IPS DF 19.7 (cell line): ENCODE measurements around the gene STK33.
A peak's percentile ranks its signal among the peaks of the same experiment; 100 is the strongest.

Experiments used
- DNase-seq: peaks from one replicate; pipeline ENCODE4 v3.0.0-alpha.2; 2013; ENCODE audit warnings: low read depth, low spot score

STK33 gene

DNA sequence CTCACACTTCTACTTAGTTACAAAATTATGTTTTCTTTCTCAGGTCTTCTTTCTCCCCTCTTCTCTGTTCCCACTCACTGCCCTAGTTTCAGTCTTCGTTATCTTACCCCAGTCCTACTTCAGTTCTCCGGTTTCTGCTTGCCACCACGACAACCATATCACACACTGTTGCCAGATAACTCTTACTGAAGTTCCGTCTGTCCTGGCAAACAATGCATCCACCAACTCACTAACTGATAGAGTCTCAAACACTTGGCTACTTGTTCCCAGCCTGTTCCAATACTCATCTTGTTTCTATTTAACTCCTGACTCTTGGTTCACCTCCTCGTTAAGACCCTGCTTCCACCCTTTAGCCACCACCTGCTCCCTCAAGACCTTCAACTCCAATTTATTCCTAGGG is 164.5 kb downstream of the STK33 start:
- no peak for DNase-seq

DNA sequence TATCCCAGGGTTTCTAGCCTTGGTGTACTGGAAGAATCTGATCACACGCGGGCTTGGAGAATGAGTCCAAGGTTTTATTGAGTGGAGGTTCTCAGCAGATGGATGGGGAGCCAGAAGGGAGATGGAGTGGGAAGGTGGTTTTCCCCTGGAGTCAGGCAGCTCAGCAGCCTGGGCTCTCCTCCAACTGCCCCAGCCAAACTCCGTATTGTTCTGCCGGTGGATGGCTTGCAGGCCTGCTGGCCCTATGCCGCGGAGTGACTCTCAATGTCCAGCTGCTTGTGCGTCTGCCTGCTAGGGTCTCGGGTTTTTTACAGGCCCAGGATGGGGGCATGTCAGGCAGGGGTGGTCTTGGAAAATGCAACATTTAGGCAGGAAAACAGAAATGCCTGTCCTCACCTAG is 168.0 kb downstream of the STK33 start:
- DNase-seq, result no peak

DNA sequence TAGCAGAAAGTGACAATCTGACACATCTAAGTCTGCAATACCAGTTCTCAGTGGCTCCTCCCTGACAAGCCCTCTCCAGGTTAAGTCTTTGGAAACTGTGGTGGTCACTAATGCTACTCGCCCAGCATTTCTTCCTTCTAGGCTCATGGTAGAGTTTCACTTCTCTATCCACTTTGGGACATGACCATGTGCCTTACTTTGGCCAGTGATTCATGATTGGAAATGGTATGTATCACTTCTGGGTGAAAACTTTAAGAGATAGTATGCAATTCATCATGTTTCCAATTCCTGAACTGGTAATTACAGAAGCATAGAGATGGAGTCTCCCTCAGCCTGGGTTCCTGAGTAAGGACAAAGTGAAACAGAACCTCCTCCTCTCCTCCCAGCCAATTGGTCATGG is 178.8 kb downstream of the STK33 start:
- no peak for DNase-seq

DNA sequence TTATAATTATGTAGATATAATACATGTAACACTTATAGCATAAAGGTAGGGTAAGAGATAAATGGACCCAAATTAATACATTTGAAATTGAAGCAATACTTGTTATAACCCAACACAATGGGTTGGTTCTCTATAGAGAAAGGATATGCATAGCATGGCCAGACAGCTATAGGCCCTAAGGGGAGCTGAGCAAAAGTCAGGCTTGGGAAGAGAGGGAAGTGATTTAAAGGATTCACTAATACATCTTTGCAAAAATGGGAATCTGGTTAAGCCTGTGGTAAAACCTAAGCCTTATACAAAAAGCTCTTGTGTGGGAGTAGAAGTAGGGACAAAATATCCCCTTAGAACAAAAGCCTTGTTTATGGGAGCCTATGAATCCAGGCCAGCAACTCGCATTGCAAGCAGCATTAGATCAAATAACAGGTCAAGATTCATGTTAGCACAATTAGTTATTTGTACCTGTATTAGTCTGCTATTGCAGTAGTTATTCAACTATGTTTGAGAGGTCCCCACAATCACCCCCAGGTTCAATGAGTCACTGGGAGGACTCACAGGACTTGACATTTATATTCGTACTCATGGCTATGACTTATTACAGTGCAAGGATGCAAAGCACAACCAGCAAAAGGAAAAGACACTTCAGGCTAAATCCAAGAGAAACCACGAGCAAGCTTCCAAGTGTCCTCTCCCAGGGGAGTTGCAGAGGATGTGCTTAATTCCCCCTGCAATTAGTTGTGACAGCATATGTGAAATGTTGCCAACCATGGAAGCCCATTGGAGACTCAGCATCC is 185.7 kb downstream of the STK33 start:
- DNase-seq, result no peak

DNA sequence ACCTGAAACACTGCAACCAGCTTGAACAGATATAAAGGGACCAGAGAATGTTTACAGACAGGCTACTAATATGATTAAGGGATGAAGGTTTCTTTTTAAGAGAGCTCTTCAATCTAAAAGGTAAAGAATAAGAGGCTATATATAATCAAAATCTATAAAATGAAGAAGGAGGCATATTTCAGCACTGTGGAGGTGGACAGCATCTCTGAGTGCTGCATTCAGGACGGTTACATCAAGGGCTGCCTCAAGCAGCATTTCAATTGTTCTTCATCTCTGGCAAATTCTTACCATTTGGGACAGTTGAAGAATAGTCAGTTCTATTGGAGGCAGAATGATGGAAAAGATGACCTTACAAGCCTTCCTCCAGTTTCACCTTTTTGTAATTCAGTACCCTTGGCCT is 190.7 kb downstream of the STK33 start:
- no peak for DNase-seq

DNA sequence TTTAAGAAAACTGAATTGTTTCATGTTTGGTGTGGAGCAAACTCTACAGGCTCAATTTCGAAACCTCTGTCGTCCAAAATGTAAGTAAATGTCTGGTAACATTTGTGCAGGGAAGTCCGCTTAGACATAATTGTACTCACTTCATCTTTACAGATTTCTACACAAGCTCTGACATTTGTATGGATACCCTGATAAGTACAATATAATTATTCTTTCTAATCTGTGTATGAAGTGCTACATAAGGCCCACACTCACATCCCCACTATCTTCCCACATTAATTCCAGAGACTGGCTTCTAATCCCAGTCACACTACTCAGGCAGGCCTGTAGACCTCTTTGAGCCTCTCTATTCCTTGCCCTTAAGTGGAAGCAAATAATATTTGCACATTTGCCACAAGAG is 201.1 kb downstream of the STK33 start:
- no peak for DNase-seq

DNA sequence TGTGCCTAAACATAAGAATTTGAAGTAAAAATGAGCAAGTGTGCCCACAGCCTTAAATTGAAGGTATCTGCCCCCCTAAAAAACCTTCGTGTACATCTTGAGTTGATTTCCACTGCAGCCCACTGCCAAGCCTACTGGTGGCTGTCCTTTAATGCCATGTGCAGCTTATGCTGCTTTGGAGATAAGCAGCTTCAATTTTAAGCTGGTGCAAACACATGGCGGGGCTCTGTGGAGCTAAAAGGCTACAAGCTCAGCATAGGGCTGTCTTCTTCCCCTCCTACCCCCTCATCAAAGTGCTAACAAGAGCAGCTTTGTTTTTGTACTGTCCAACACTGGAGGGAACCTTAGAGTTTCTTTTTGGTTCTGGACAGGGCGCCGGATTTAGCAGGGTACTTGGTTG is 201.9 kb downstream of the STK33 start:
- DNase-seq, result no peak

DNA sequence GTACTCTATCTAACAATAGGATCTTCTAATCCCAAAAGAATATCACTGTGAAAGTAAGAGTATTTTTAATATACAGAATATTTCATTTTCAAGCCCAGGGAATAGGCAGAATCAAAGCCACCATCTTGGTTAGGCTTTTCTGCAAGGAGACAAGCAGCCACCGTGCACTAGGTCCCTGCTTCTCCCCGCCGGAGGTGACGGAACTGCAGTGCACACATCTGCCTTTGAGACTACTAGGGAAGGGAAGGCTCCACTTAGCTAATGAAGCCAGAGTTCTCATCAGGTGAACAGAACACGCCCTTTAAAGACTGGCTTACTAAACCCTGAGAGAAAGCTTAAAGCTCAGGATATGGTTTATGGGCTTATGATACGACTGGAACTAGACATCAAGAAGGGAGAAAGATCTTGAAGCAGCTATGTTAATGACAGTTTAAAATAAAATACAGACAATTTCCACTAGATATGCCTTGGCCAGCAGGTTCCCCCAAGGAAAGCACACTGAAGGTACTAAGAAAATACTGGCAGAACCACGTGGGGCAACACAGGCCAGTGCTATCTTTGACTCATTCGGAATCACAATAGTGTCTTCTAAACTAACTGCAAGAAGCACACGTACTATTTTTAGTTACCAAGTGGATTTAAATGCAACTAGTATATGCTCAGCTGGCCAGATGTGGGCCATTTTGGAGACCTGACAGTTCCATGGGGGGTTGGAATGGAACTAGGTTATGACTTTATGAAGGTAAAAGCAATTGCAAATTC is 203.0 kb downstream of the STK33 start:
- DNase-seq, result no peak

DNA sequence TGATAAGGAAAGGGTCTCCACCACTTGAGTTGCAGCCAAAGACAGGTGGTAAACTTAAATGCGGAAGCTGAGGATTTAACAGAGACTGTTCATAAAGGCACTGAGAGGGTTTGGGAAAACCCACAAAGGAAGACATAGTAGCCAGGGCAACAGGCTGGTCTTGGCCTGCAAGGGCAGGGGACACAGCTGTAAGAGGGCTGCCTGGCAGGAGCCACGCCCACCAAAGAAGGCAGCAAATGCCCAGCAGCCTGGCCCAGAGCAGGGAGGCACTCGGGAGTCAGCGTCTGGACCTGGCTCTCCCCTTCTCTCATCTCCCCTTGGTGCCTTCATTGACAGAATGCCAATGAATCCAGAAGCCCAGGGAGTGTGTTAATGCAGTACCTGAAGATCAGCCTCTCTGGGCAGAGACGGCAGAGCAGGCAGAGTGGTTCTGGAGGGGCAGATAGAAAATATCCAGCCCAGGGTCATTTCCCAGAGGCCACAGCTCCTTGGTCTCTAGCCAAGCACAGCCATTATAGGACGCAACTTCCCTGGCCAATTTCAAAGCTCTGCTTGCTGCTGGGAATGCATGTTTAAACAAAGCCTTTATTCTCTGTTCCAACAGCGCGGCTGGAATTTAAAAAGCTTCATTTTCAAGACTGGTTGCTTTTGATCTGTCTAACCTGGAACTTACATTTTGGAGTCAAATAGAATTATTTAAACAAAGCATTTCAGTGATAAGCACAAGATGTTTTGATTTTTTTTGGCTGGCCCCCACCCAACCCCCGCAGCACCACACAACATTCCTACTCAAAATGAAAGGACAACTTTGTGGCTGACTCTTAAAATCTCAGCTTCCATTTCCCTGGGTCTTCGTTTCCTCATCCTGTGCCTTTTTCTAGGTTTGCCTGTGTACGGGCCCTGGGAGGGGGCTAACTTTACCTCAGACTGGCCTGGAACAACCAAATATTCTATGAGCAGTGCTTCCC is 204.7 kb downstream of the STK33 start:
- DNase-seq, result no peak

DNA sequence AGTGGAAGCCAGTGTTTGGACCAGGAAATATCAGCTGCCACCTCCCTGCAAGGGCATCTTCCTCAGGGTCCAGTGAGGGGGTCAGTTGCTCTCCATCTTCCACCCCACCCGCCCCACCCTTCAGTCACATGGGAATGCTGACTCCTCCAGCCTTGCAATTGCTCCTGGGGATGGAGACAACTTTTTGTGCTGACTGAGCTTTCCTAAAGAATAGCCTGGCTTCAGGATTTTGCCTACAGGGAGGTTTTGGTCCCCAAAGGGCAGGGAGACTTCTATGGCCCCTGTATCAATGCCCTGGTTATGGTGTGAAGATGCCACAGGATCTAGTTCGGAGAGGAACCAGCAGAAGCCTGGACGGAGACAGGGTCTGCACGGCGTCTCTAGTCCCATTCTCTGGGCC is 206.3 kb downstream of the STK33 start:
- DNase-seq, result no peak

DNA sequence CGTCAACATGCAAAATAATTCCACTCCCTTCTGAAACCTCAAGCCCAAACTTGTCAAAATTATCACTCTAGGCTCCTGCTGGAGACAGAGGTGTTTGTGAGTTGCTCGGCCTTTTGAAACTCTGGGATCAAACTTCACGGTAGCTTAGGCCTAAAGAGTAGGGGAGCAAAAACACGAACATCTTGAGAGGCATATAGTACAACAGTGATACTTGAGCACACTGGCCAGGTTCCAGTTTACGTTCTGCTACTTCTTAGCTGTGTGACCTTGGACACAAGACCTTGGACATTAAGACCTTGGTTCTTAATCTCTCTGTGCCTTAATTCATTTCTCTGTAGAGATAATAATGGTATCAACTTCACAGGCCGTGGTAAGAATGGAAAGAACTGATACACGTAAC is 206.9 kb downstream of the STK33 start:
- no peak for DNase-seq

DNA sequence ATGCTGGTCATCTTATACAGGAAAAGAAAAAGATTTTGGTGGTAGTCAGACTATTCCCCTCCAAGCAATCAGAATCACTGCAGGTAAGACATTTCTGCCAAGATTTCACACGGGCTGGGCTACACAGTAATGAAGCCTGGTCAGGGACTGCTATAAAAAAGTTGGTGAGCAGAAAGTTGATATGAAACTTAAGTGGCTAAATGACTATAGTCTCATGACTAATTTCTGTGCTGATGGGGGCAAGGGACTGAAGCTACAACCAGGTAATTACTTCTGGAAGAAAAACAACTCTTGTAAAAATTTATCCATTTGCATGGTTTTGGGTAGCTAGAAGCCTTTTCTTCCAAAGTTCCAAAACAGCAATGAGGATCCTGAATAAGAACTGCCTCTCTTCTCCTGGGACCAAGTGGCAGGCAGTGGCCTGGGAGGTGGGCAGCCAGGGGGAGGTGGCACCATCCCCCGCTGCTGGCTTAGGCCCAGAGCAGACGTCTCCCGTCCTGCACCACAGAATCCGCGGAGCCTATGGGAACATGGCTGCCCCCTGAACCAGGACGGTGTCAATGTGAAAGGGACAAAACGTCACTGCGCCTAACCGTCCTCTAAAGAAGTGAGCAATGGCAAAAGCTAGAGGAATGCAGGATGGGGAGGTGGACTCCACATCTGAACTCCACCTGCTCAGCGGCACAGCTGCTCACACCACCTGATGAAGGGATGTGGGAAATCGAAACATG is 207.7 kb downstream of the STK33 start:
- DNase-seq, result no peak

DNA sequence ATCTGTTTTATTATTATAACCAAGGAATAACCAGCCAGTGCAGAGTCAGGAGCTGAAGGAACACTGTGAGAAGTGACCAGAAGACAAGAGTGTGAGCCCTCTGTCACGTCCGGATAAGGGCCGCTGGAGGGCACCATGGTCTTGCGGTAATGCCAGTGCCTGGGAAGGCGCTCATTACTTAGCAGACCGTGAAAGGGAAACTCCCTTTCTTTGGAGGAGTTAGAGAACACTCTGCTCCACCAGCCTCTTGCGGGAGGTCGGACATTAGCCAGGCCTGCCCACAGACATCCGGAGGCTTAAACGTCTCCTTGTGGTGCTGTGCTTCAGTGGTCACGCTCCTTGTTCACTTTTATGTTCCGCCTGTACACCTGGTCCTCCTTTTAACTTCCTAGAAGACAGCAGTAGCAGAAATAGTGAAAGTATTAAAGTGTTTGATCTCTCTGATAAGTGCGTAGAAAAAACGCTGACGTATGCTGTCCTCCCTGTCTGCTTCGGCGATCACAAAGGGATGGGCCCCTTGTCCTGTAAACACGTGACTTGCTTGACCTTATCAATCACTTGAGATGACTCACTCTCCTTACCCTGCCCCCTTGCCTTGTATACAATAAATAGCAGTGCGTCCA is 209.7 kb downstream of the STK33 start:
- peak; percentile 15 for DNase-seq

DNA sequence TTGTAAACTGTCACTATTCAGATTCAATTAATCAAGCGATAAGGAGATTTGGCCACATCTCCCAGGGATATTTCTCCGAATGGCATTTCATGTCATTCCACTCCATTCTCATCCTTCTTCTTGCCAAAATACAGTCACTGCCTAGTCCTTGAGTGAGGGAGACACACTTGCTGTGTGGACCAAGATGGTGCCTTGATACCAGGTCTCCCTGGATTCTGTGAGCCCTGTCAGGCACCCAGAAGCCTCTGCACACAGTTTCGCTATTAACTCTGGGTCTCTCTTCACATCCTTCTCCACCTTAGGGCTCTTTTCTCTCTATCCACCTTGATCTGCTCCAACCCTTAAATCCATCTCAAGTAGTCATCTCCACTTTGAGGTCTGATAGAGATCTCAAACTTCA is 210.4 kb downstream of the STK33 start:
- no peak for DNase-seq

DNA sequence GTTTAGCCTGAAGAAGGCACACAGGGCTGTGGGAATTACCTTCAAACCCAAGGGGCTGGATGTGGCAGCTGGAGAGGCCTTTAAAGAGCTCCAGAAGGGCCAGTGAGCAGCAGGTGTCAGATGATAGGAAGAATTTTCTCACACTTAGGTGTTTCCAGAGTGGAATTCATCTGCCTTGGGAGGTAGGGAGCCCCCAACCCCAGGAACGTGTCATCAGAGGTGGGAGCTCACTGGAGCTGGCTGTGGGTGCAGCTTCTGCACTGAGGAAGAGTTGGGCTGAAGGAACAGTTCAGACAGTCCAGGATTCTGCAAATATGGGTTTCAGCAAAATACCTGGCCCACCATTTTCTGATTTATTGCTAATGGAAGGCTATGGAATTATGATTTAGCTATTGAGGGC is 210.8 kb downstream of the STK33 start:
- no peak for DNase-seq

DNA sequence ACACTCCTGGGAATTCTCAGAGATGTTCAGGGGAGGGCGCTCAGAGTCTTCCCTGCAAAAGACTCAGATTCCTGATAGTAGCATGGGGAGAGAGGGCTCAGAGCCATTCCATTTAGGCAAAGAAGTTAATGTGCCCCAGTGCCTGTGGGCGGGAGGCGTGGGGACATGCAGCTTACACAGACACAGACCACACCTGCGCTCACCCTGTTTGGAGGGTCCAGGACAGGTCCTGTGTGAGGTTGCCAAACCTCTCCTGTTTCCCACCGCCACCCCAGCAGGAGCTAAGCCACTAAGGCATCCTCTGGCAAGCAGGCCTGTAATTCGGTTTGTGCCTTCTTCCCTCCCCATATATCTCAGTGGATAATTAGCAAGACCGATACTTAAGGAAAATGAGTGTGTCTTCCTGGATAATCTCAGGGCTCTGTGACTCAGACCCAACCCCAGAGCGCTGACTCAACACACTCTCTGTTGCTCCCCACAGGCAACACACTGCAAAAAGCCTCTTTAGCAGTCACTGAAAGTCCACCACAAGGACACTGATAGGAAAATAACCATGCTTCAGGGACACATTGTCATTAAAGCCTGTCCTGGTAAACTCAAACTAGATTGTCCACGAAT is 211.5 kb downstream of the STK33 start:
- no peak for DNase-seq

DNA sequence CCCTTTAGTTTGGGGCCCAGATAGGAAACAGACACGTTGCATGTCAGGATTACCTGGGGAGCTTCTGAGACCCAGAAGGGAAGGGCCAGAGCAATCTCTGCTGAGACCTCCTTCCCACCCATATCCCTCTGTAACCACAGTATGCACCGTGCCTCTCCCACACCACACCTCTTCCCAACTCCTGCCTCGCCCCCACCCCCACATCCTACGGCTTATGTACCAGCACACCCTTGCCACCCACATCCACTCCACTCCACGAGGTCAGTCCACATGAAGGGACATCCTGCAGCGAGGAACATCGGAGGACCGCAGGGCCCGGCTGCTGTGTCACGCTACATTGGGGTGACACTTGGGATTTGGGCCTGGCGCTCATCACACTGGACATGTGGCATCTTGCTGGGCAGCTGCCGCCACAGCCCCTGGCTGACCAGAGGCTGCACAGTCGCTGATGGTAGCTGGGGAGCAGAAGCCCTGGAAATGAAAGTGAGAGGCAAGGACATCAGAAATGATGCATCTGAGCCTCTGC is 212.1 kb downstream of the STK33 start:
- DNase-seq, result no peak

DNA sequence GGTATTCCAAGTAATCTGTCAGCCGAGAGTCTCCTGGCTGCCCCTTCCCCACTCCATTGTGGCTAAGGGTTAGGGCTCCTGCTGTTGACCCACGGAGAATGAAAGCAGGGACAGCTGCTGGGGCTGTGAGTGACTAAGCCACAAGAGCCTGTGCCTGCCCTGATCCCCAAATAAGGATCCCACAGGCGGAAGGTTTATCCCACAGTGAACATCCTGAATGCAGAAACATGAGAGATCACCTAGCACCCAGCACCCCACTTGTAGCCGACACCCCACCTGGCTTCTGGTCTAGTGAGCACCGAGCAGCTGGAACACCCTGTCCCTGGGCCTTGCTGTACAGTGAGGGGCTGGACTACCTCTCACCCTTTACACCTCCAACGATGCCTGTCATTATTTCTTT is 212.7 kb downstream of the STK33 start:
- DNase-seq, result no peak

DNA sequence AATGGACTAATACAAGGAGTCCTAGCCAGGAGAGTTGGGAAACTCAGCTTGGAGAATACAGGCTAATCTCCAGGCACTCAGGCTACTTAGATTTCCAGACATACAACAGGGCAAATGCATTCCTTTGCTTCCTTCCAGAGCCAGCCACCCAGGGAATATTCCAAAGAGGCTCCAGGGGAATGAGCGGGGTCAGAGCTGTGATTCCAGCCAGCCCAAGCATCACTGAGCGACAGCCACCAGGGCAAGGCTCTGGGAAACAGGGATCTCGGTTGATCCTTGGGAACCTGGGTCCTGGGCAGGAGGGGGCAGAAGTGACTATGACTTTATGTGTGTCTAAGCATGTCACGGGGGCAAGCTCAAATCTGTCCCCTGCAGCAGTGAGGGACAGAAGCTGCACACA is 218.1 kb downstream of the STK33 start:
- no peak for DNase-seq

DNA sequence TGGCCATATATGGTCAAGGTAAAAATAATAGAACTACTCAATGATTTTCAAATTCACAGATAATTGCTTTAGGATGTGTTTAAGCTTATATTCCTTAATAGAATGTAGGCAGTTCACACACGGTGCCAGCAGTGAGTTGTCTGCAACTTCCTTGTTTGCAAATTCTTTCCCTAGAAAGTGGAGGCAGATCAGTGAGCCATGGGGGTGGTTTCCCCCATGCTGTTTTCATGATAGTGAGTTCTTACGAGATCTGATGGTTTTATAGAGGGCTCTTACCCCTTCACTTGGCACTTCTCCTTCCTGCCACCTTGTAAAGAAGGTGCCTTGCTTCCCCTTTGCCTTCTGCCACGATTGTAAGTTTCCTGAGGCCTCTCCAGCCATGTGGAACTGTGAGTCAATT is 218.6 kb downstream of the STK33 start:
- DNase-seq, result no peak
